ENCODE data around the gene TMPO. TPM values are rescaled to one million over a fixed set of nuclear protein-coding genes. Genes with fewer than 3 reads are reported as not detected.

Gene TMPO
- total RNA-seq, 1 experiment from 2014 or later, result 124 TPM

DNA sequence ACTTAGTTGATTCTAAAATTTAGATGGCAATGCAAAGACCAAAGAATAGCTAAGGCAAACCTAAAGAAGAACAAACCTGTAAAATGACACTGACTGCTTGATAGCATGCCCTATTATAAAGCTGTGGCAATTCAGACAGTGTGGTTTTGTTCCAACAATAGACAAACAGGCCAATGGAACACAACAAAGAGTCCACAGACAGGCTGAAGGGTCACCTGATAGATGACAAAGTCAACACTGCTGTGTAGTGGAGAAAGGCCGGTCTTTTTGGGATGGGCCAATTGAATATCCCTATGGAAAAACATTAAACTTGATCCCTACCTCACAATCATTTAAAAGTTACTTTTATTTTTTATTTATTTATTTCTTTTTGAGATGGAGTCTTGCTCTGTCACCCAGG lies 44.3 kb downstream of the TMPO start:
- no TSS peak for BruUV-seq (replicated peaks)
- DNase-seq (ENCODE audit: low read depth, low spot score) (no peak), ATAC-seq (no peak)
- Histone ChIP-seq H3K27ac (ENCODE audit: low read length) (no peak overlapping the region), H3K36me3 (ENCODE audit: control insufficient read depth, insufficient read depth, low read length) (no peaks in the 10 kb centered on the region), H3K9me3 (ENCODE audit: control insufficient read depth, insufficient read depth, low read depth, low read length) (no peaks in the 10 kb centered on the region), H3K4me3 (ENCODE audit: low read depth in 2 of 2, low read length in 2 of 2) (no peak overlapping the region), H3K27me3 (ENCODE audit: control insufficient read depth, insufficient read depth, low read length) (no peaks in the 10 kb centered on the region), H3K4me1 (ENCODE audit: control insufficient read depth, insufficient read depth, low read length) (no peaks in the 10 kb centered on the region)
- ChIA-PET CTCF (interaction anchor here (0.6 kb wide), 1 partner anchor 15 kb away, joined by 15 read pairs; no protein-coding TSS in a partner anchor), POLR2A (interaction anchor here (0.6 kb wide), 2 partner anchors 36 to 162 kb away, joined by 3 read pairs; no protein-coding TSS in a partner anchor)
- intact Hi-C loops (cut with micrococcal nuclease; ENCODE audit: unreplicated experiment) (loop anchor here (10.0 kb wide), 1 partner anchor 435 kb away; no protein-coding TSS in a partner anchor), in situ Hi-C loops (cut with HindIII; ENCODE audit: low pct_unique_long_range_greater_than_20kb, low sequenced_read_pairs) (no loop called here)
- no peak for TF ChIP-seq SIN3A (IDR thresholded peaks at IDR 0.05; ENCODE audit: borderline replicate concordance, insufficient read depth, low read depth, low read length)
- no peak for TF ChIP-seq TCF7L2 (IDR thresholded peaks at IDR 0.05; ENCODE audit: low read depth, low read length)
- no peak for TF ChIP-seq CTCF (IDR thresholded peaks at IDR 0.05)
- no peak for TF ChIP-seq POLR2AphosphoS5 (IDR thresholded peaks at IDR 0.05; ENCODE audit: low read depth, low read length)
- TF ChIP-seq REST (IDR thresholded peaks at IDR 0.05; ENCODE audit: insufficient read depth in 1 of 2, low read depth in 2 of 2, low read length in 1 of 2), result no peak

DNA sequence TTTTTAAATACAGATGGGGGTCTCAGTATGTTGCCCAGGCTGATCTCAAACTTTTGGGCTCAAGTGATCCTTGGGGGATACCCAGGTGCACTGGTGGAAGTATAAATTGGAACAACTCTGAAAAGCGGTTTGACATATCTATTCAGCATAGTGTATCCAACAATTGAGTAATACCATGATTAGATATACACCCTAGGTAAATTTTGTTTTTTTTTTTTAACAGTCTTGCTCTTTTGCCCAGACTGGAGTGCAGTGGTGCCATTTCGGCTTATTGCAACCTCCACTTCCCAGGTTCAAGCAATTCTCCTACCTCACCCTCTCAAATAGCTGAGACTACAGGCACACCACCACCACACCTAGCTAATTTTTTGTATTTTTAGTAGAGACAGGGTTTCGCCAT lies 46.5 kb downstream of the TMPO start:
- no TSS peak for BruUV-seq (replicated peaks)

More for the DNA sequence above, 46.5 kb downstream of the TMPO start:
- in situ Hi-C loops (cut with HindIII; ENCODE audit: low pct_unique_long_range_greater_than_20kb, low sequenced_read_pairs), result no loop called here
- ChIA-PET CTCF (no interaction called here), POLR2A (no interaction called here)
- Histone ChIP-seq H3K4me1 (ENCODE audit: control insufficient read depth, insufficient read depth, low read length) (no peaks in the 10 kb centered on the region), H3K27ac (ENCODE audit: low read length) (no peak overlapping the region), H3K4me3 (ENCODE audit: low read depth in 2 of 2, low read length in 2 of 2) (no peak overlapping the region), H3K9me3 (ENCODE audit: control insufficient read depth, insufficient read depth, low read depth, low read length) (no peaks in the 10 kb centered on the region), H3K36me3 (ENCODE audit: control insufficient read depth, insufficient read depth, low read length) (no peaks in the 10 kb centered on the region), H3K27me3 (ENCODE audit: control insufficient read depth, insufficient read depth, low read length) (no peaks in the 10 kb centered on the region)
- DNase-seq (ENCODE audit: low read depth, low spot score) (no peak), ATAC-seq (no peak)
- intact Hi-C loops (cut with micrococcal nuclease; ENCODE audit: unreplicated experiment), result loop anchor here (10.0 kb wide), 1 partner anchor 433 kb away; no protein-coding TSS in a partner anchor
- no peak for TF ChIP-seq POLR2AphosphoS5 (IDR thresholded peaks at IDR 0.05; ENCODE audit: low read depth, low read length)
- no peak for TF ChIP-seq CTCF (IDR thresholded peaks at IDR 0.05)
- no peak for TF ChIP-seq TCF7L2 (IDR thresholded peaks at IDR 0.05; ENCODE audit: low read depth, low read length)
- no peak for TF ChIP-seq REST (IDR thresholded peaks at IDR 0.05; ENCODE audit: insufficient read depth in 1 of 2, low read depth in 2 of 2, low read length in 1 of 2)
- no peak for TF ChIP-seq SIN3A (IDR thresholded peaks at IDR 0.05; ENCODE audit: borderline replicate concordance, insufficient read depth, low read depth, low read length)
